Neuronal stem cell (in vitro differentiated cells): ENCODE measurements around the gene ZNF438.

Source experiments
- DNase-seq: peaks from one replicate; pipeline ENCODE4 v3.0.0-alpha.2; 2013; ENCODE audit warnings: low spot score
- H2AFZ ChIP-seq: one replicate; pipeline ENCODE4 v1.6.1; 2013; ENCODE audit warnings: mild to moderate bottlenecking, low read length, inconsistent platforms
- H2AK5ac ChIP-seq: 2 replicates; pipeline ENCODE4 v1.6.1; 2013; ENCODE audit warnings: low read depth, mild to moderate bottlenecking, inconsistent platforms, low read length, moderate library complexity, mixed read lengths
- H2BK120ac ChIP-seq: 2 replicates; pipeline ENCODE4 v1.6.1; 2013; ENCODE audit warnings: low read depth, mild to moderate bottlenecking, inconsistent platforms, low read length, moderate library complexity, mixed read lengths
- H2BK12ac ChIP-seq: one replicate; pipeline ENCODE4 v1.6.1; 2013; ENCODE audit warnings: low read length, inconsistent platforms
- H2BK15ac ChIP-seq: 2 replicates; pipeline ENCODE4 v1.6.1; 2013; ENCODE audit warnings: mild to moderate bottlenecking, low read length, inconsistent platforms, mixed read lengths
- H2BK5ac ChIP-seq: one replicate; pipeline ENCODE4 v1.6.1; 2013; ENCODE audit warnings: inconsistent platforms, mild to moderate bottlenecking, low read length, moderate library complexity
- H3K14ac ChIP-seq: one replicate; pipeline ENCODE4 v1.6.1; 2013; ENCODE audit warnings: low read length, inconsistent platforms
- H3K18ac ChIP-seq: 2 replicates; pipeline ENCODE4 v1.6.1; 2013; ENCODE audit warnings: low read length, inconsistent platforms
- H3K23ac ChIP-seq: 2 replicates; pipeline ENCODE4 v1.6.1; 2013; ENCODE audit warnings: low read depth, mild to moderate bottlenecking, mixed read lengths, low read length, inconsistent platforms; ENCODE audit not compliant: poor library complexity
- H3K27ac ChIP-seq: replicated peaks from 3 replicates; pipeline ENCODE4 v1.5.1; 2013; ENCODE audit warnings: low read length, inconsistent platforms
- H3K27me3 ChIP-seq, 3 experiments: 2 replicates each; pipeline ENCODE4 v1.6.1; 2013; ENCODE audit warnings: low read length in 3 of 3, mild to moderate bottlenecking in 2 of 3, inconsistent platforms in 1 of 3, low read depth in 1 of 3, mixed read lengths in 1 of 3, moderate library complexity in 1 of 3; ENCODE audit not compliant: control insufficient read depth in 3 of 3, insufficient read depth in 3 of 3
- H3K36me3 ChIP-seq, 2 donors: replicated peaks in 1 of 2; 2 replicates each; pipeline ENCODE4 v1.6.1; 2013; ENCODE audit warnings: low read length in 2 of 2; ENCODE audit not compliant: control insufficient read depth in 2 of 2, insufficient read depth in 2 of 2
- H3K4ac ChIP-seq: 2 replicates; pipeline ENCODE4 v1.6.1; 2013; ENCODE audit warnings: inconsistent platforms, mild to moderate bottlenecking, low read length, moderate library complexity
- H3K4me1 ChIP-seq, 2 donors: 1 replicate in 1 of 2; 2 replicates in 1 of 2; pipeline ENCODE4 v1.6.1; 2013; ENCODE audit warnings: low read length in 2 of 2, low read depth in 1 of 2; ENCODE audit not compliant: control insufficient read depth in 2 of 2, insufficient read depth in 1 of 2
- H3K4me2 ChIP-seq: one replicate; pipeline ENCODE4 v1.6.1; 2013; ENCODE audit warnings: mild to moderate bottlenecking, low read length, inconsistent platforms; ENCODE audit not compliant: insufficient read depth, poor library complexity, severe bottlenecking
- H3K4me3 ChIP-seq, 2 donors: 2 replicates each; pipeline ENCODE4 v1.5.1; 2013; ENCODE audit warnings: low read length in 2 of 2, mild to moderate bottlenecking in 2 of 2, inconsistent platforms in 1 of 2, moderate library complexity in 1 of 2
- H3K79me1 ChIP-seq: one replicate; pipeline ENCODE4 v1.6.1; 2013; ENCODE audit warnings: low read depth, mild to moderate bottlenecking, inconsistent platforms, low read length, moderate library complexity
- H3K9ac ChIP-seq: one replicate; pipeline ENCODE4 v1.6.1; 2013; ENCODE audit warnings: mild to moderate bottlenecking, low read depth, low read length, inconsistent platforms; ENCODE audit not compliant: poor library complexity
- H3K9me3 ChIP-seq, 2 donors: replicated peaks in 1 of 2; 2 replicates each; pipeline versions ENCODE3 to v1.6.1; 2013; ENCODE audit warnings: low read length in 2 of 2, mild to moderate bottlenecking in 2 of 2, inconsistent platforms in 1 of 2, low read depth in 1 of 2, mixed read lengths in 1 of 2, moderate library complexity in 1 of 2; ENCODE audit not compliant: control insufficient read depth in 2 of 2, insufficient read depth in 1 of 2
- H4K8ac ChIP-seq: one replicate; pipeline ENCODE4 v1.6.1; 2013; ENCODE audit warnings: low read depth, mild to moderate bottlenecking, inconsistent platforms, low read length, moderate library complexity
- H4K91ac ChIP-seq: one replicate; pipeline ENCODE4 v1.6.1; 2013; ENCODE audit warnings: low read length, low read depth, mild to moderate bottlenecking, inconsistent platforms; ENCODE audit not compliant: poor library complexity
- WGBS, 2 donors: extraction: QIAGEN DNeasy Blood & Tissue Kit; methylation state at CpG; one replicate each; pipeline ENCODE4 v1.1.7; 2013; ENCODE audit warnings: missing lambda C conversion rate in 2 of 2, mixed read lengths in 1 of 2; ENCODE audit not compliant: insufficient read length in 2 of 2, insufficient replicate concordance in 1 of 2; ENCODE audit errors: extremely low coverage in 2 of 2; 5-methylcytosine and 5-hydroxymethylcytosine counted together

The ZNF438 gene

GRCh38 chr10:30828680-30829079 is 203.0 kb downstream of the ZNF438 start:
- no CpG with 5 or more reads among the region's 4 CpGs for WGBS, 2 donors
- H3K23ac ChIP-seq = no peak overlapping the region
- peak overlapping the region; percentile 27 for H3K18ac ChIP-seq
- no peak overlapping the region for H2BK120ac ChIP-seq
- H3K9me3 ChIP-seq = peaks cover 0 to 3% of the 10 kb centered on the region in 2 donors
- H2AK5ac ChIP-seq = no peak overlapping the region
- no peak overlapping the region for H3K14ac ChIP-seq
- peaks cover 0 to 10% of the 10 kb centered on the region in 2 donors for H3K4me1 ChIP-seq
- no peak overlapping the region for H3K27ac ChIP-seq
- H3K9ac ChIP-seq = no peak overlapping the region
- H2BK15ac ChIP-seq = no peak overlapping the region
- no peaks in the 10 kb centered on the region for H3K27me3 ChIP-seq
- H3K4ac ChIP-seq = no peak overlapping the region
- H3K79me1 ChIP-seq = no peaks in the 10 kb centered on the region
- no peak overlapping the region for H2AFZ ChIP-seq
- H3K36me3 ChIP-seq = no peaks in the 10 kb centered on the region
- no peak overlapping the region for H2BK12ac ChIP-seq
- DNase-seq = no peak
- H2BK5ac ChIP-seq = no peak overlapping the region
- no peak overlapping the region for H4K91ac ChIP-seq
- H3K4me2 ChIP-seq = no peak overlapping the region
- H3K4me3 ChIP-seq = no peak overlapping the region
- no peak overlapping the region for H4K8ac ChIP-seq

- Histone ChIP-seq H3K9ac (no peak overlapping the region), H3K4me2 (no peak overlapping the region), H4K91ac (no peak overlapping the region), H3K27me3 (no peaks in the 10 kb centered on the region), H3K4ac (no peak overlapping the region), H3K27ac (no peak overlapping the region), H3K9me3 (peaks cover 0 to 3% of the 10 kb centered on the region in 2 donors), H2AFZ (no peak overlapping the region), H3K18ac (peak overlapping the region; percentile 6), H2AK5ac (no peak overlapping the region), H2BK5ac (no peak overlapping the region), H2BK120ac (no peak overlapping the region), H3K4me1 (peaks cover 0 to 5% of the 10 kb centered on the region in 2 donors), H3K36me3 (no peaks in the 10 kb centered on the region), H2BK15ac (no peak overlapping the region), H4K8ac (no peak overlapping the region), H3K14ac (no peak overlapping the region), H3K4me3 (no peak overlapping the region), H3K23ac (no peak overlapping the region), H3K79me1 (no peaks in the 10 kb centered on the region), H2BK12ac (no peak overlapping the region)
- no peak for DNase-seq
- WGBS, 2 donors = no CpG with 5 or more reads among the region's 10 CpGs
Observed at GRCh38 chr10:30828164-30828563, 203.5 kb downstream of the ZNF438 start.

DNA sequence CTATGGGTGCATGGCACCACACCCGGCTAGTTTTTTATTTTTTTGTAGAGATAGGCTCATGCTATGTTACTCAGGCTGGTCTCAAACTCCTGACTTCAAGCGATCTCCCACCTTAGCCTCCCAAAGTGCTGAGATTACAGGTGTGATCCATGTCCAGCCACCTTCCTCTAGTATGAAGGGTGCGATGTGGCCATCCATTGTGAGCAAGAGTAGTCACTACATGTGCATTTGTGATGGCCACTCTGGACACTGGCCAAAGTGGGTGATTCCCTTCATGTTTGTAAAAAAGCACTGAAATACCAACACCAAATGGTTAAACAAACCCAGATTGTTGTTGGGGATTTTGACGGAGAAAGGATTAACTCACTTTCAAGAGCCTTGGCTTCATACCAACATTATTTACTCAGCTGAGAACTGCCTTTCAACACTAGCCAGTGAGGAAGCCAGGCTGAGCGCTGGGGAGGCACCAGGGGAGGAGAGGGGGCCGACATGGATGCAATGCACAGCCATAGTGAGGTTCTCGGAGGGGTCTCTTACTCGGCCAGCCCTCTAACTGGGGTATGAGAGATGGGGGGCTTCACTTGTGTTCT is 204.0 kb downstream of the ZNF438 start:
- Histone ChIP-seq H3K79me1 (no peaks in the 10 kb centered on the region), H4K91ac (no peak overlapping the region), H3K4me2 (no peak overlapping the region), H3K27me3 (no peaks in the 10 kb centered on the region), H3K4ac (no peak overlapping the region), H3K9ac (no peak overlapping the region), H2AK5ac (no peak overlapping the region), H3K27ac (no peak overlapping the region), H3K4me1 (peaks cover 0 to under 1% of the 10 kb centered on the region in 2 donors), H3K9me3 (peaks cover 0 to 3% of the 10 kb centered on the region in 2 donors), H3K14ac (no peak overlapping the region), H3K18ac (no peak overlapping the region), H3K36me3 (no peaks in the 10 kb centered on the region), H2BK5ac (no peak overlapping the region), H2BK120ac (no peak overlapping the region), H3K23ac (no peak overlapping the region), H3K4me3 (no peak overlapping the region), H2BK15ac (no peak overlapping the region), H2AFZ (no peak overlapping the region), H4K8ac (no peak overlapping the region), H2BK12ac (no peak overlapping the region)
- no peak for DNase-seq
- no CpG with 5 or more reads among the region's 8 CpGs for WGBS, 2 donors

DNA sequence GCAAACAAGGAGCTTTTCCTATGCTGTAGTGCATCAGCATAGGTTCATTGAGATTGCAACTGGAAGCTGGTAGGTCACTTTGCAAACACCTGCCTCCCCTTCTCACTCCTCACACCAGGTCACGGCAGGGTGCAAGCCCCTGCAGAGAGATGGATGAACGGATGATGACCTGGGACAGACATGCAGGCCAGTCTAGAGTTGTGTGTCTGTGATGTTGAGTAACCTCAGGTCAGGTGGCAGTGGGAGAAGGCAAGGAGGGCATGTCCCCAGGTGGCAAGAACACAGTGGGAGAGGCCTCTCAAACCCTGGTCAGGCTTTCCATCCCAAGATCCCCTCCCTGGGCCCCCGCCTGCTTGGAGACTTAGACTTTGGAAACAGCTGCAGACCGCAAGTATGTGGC is 205.0 kb downstream of the ZNF438 start:
- Histone ChIP-seq H3K23ac (no peak overlapping the region), H3K27me3 (peaks cover 0 to 4% (median 0%) of the 10 kb centered on the region in 3 experiments)
- no CpG with 5 or more reads among the region's 4 CpGs for WGBS, 2 donors

More for the DNA sequence above, 205.0 kb downstream of the ZNF438 start:
- H3K14ac ChIP-seq = no peak overlapping the region
- H3K4me2 ChIP-seq = no peak overlapping the region
- H2BK15ac ChIP-seq = no peak overlapping the region
- no peak overlapping the region for H3K4me3 ChIP-seq
- H2BK5ac ChIP-seq = no peak overlapping the region
- H3K18ac ChIP-seq = no peak overlapping the region
- no peak overlapping the region for H3K4ac ChIP-seq
- no peaks in the 10 kb centered on the region for H3K36me3 ChIP-seq
- H2AFZ ChIP-seq = no peak overlapping the region
- H2BK120ac ChIP-seq = no peak overlapping the region
- no peak for DNase-seq
- H3K27ac ChIP-seq = no peak overlapping the region
- H4K8ac ChIP-seq = no peak overlapping the region
- H2BK12ac ChIP-seq = no peak overlapping the region
- H3K9me3 ChIP-seq = peaks cover 0 to 3% of the 10 kb centered on the region in 2 donors
- no peaks in the 10 kb centered on the region for H3K79me1 ChIP-seq
- no peak overlapping the region for H3K9ac ChIP-seq
- H4K91ac ChIP-seq = no peak overlapping the region
- H3K4me1 ChIP-seq = no peaks in the 10 kb centered on the region
- H2AK5ac ChIP-seq = no peak overlapping the region
